HG03521 (cell line): ENCODE results near the gene GTF3C2.

ENCODE experiments used
- ATAC-seq: cut with Tn5 transposase; IDR thresholded peaks from one replicate; pipeline ENCODE4 v1.9.1; 2021; ENCODE audit warnings: mild to moderate bottlenecking, moderate library complexity; ENCODE audit not compliant: unreplicated experiment

GTF3C2 gene

DNA sequence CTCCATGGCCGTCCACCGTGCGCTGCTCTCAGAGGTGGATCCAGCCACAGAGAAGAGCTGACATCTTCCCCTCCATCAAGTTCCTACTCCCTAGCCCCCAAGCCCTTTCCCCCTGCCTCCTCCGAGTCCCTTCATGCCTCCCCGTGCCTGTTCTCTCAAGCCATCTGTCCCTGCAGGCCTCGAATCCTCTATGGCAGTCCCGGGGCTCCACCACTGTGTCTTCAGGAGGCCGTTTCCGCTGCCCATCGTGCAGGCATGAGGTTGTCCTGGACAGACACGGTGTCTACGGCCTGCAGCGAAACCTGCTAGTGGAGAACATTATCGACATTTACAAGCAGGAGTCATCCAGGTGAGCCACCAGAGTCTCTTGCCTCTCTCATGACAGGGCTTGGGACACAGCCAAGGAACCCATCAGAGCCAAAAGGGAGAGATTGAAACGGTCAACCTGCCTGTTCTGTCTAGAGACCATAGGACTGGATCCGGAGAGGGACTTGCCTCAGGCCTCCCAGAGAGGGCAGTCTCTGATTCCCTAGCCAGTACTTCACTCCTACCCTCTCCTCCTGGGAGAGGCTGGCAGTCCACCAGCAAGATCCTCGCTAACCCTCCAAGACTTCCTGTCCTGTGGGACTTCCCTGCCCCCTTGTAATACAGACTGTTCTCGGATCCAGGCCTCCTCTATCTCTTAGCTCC is 58.0 kb downstream of the GTF3C2 start:
- no peak for ATAC-seq

DNA sequence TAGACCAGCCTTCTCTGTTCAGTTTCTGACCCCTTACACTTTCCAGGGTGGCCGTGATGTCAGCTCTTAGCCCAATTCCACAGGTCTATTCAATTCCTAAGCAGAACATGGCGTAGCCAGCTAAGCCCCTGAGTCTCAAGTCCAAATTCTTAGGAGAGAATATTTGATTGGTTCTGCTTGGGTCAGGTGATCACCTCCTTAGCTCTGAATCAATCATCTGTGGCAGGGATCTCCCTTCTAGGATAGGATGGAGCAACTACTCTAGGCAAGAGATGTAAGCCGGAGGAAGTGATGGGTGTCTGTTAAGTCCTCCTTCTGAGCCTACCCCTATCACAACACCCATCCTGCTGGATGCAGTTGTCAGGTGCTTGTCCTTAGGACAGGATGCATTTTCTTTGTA is 59.4 kb downstream of the GTF3C2 start:
- no peak for ATAC-seq

DNA sequence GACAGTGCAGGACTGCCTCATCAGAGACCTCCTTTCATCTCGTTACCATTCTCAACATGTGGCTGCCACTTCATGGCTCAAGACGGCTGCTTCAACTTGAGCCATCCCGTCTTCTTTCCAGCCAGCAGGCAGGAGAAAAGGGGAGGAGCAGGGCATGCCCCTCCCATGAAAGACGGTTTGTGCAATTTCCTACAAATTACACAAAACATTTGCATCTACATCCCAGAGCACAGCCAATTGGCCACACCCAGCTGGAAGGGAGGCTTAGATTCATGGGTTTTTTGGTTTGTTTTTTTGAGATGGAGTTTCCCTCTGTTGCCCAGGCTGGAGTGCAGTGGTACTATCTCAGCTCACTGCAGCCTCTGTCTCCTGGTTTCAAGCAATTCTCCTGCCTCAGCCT is 60.1 kb downstream of the GTF3C2 start:
- no peak for ATAC-seq

DNA sequence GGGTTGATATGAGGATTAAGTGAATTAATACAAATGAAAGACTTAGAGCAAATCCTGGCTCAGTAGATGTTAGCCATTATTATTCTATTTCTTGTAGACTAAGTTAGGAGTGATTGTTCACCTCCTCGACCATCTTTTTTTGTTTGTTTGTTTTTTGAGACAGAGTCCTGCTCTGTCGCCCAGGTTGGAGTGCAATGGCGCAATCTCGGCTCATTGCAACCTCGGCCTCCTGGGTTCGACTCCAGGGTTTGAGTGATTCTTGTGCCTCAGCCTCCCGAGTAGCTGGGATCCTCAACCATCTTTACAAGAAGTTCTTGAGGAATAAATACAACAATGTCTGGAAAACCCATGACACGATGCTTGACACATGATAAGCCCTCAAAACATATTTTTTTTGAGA is 61.6 kb downstream of the GTF3C2 start:
- no peak for ATAC-seq

DNA sequence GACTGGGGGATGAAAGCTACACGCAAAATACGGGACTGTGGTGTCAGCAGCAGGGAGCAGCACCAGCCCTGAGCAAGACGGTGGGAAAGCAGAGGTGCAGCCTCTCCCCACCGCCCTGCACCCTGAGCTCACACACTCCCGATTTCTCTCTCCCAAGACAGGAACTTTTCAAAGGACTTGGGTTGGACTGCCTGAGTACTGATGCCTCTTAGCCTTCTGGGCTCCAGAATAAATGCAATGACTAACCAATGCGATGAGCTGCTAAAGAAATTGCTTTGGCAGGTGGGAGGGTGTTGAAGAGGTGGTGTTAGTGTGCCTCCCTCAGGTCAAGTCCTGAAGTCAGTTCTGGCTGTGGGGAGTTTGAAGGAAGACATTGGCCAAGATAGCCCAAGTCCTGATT is 64.7 kb downstream of the GTF3C2 start:
- ATAC-seq = no peak

DNA sequence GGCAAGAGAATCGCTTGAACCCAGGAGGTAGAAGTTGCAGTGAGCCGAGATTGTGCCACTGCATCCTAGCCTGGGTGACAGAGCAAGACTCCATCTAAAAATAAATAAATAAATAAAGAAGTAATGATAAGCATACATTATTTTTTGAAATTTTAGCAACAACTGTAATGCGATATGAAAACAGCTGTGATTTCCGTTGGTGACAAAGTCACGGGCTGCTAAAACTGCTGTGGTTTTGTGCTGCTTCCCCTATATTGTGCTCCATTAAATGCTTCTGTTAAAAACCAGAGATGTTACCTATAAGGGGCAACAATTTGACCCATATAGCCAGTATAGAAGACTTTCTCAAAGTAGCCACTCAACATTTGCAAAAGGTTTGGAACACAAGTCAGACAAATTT is 66.0 kb downstream of the GTF3C2 start:
- ATAC-seq = no peak

DNA sequence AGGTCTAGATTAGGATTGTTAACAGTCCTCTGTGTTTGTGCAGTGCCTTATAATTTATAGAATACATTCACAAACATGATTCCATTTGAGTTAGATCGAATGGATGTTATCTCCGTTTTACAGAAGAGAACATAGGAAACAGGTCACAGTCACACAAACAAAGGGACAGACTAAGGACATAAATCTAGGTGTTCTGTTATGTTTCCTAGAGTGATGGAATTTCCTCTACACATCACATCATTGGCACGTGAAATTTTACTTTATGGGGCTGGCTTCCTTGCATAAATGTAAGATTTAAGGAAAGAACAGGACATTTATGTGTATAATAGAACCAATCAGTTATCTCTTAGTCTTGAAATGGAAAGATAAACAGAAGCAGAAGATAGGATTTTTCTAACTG is 68.0 kb downstream of the GTF3C2 start:
- ATAC-seq = no peak

DNA sequence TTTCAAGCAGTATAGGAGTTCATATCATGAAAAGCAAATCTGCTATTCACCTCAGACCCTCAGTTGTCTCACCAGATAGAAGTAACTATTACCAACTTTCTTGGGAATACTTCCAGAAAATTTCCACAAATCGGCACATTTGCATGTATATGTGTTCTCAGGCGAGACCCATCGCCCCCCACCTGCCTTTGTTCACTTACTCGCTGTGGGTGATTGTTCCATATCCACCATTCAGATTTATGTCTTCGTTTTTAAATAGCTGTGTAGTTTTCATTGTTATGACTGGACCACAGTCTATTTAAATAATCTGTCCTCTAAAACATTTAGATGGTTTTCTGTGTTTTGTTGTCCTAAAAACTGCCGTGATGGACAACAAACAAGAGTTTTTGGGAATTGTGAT is 71.1 kb downstream of the GTF3C2 start:
- ATAC-seq = no peak

DNA sequence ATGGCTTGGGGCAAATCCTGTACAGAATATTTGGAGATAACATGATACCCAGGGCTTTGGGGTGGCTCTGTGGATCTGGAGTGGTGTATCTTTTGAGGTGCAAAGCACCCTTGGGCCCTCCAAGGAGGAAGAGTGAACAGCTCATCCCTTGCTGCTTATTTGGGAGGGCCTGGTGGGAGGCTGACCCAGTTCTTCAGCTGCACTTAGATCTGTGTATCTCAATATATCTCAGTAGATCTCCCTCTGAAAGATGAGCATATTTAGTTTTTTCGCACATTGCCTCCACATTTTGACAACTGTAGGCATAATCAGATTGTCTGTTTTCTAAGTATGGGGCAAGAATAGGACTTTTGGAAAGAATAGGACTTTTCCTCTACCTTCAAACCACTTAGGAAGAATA is 71.6 kb downstream of the GTF3C2 start:
- ATAC-seq = no peak

DNA sequence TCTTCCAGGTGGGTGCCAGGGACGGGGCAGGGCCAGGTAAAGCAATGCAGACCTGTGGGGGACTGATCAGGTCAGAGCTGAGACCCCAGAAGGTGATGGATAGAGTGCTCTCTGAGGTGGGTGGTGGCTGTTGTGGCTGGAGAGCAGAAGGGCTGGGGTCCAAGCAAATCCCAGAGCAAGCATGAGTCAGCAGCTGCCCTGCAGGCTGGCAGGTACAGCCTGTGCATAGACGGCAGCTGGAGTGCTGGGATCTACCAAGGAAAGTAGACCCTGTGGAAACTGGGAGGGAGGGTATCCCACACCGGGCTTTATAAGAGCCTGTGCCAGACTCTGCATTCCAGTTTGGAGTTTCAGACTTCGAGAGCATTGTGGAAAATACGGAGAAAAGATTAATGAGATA is 73.7 kb downstream of the GTF3C2 start:
- ATAC-seq = no peak

DNA sequence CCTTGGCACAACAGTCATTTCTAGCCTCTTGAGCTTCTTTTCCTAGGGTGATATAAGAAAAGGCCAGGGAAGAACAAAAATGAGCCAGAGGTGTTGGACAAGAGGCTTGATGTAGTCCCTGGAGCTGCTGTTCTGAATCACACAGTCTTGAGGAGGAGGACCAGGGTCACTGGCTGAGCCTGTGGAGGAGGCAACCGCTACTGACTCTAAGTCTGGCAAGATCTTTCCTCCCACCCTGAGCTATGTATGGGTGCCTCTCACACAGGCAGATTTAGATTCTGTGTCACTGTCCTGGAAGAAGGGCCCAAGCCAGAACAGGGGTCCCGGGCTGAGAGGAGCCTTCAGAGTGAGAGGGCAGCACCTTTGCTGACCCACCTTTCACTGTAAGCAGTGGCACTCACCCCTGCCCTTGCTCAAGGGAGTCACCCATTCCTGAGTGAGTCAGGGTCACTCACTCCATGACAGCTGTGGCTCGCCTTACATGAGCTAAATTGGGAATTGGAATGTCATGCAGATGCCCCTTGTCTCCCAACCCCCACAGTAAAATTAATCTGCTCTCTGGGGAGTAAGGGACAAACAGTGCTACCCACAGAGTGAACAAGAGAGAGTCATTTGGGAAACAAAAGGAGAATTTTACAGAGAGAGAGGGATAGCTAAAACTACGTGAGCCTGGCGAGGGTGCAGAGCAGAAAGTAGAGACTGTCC is 74.6 kb downstream of the GTF3C2 start, which contains the start of gene TRIM54:
TSS of gene TRIM54 (plus strand) at position 575 of the 705 bp plus-strand sequence. CDS start 303 bp downstream, outside the sequence.
- ATAC-seq = no peak

DNA sequence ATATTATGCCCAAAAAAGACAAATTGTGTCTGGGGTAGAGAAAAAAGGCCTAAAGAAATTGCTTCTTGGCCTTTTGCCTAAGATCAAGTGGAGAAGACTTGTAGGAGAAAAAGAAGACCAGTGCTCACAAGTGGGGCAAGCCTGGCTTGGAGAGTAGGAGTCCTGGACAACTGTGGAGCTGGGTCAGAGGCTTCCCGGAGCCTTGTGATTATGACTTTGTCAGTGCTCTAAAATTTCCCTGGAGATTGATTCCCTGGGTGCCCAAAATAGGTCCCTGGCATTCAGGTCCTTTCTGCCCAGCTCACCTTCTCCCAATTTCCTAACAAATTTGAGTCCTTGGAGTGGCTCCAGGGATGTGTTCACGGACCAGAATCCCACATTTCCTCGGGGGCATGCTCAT is 75.1 kb downstream of the GTF3C2 start:
- no peak for ATAC-seq

DNA sequence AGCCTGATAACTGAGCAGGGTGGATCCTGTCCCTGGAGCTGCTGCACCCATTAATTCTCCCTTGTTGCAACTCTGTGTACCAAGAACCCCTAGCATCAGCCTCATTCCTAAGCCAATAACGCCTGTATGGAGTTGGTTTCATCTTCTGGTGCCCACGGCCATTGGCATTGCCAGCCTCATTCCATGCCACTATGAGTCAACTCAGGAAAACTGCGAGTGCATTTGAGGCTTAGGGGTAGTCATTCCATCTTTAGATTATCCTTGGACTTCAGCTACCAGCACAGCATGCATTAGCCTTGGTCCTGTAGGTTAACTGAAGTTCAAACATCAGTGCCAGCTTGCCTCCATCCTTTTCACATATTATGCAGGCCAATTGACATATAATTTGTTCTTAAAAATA is 75.7 kb downstream of the GTF3C2 start:
- ATAC-seq = no peak

DNA sequence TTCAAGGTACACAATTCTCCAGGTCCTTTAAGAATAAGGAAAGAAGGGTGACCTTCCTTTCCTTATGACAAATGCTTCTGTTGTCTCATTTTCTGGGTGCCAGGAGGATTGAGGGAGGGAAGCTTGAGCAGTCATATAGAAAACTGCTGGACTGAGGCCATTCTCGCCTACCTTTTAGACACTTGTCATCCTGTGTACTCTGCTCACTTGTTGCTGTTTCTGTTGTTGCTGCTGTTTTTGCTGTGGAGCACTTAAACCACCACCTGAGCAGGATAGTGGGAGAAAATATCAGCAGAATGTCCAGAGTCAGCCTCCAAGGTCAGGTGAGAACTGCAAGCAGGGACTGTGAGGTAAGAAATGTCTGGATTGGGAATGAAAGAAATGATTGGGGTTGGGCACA is 78.6 kb downstream of the GTF3C2 start:
- ATAC-seq = no peak
